CD4-positive, alpha-beta T cell (primary cell): ENCODE measurements around the gene CCDC9. TPM values are rescaled to one million over a fixed set of nuclear protein-coding genes. Genes with fewer than 3 reads are reported as not detected.

Source experiments
- ATAC-seq: fragments of 200-7000 bp; cut with Tn5 transposase; one replicate; pipeline ENCODE4 v1.10.0; 2022; ENCODE audit warnings: mild to moderate bottlenecking; ENCODE audit not compliant: poor library complexity
- CTCF ChIA-PET: fragments of 350-600 bp; sonication (Branson Sonifier 250); formaldehyde crosslinking; loops from one replicate; lab custom pipeline; 2021; ENCODE audit warnings: antibody characterized with exemption, inconsistent platforms; lab: Charles Lee
- POLR2A ChIA-PET: fragments of 350-600 bp; sonication (Branson Sonifier 250); formaldehyde crosslinking; loops from one replicate; lab custom pipeline; 2021; ENCODE audit warnings: antibody characterized with exemption, inconsistent platforms; lab: Charles Lee
- DNase-seq, 14 experiments: peaks; one replicate each; pipeline ENCODE4 v3.0.0-alpha.2; 2013 to 2020; ENCODE audit warnings: mixed read lengths in 2 of 14
- H3K27ac ChIP-seq, 2 donors: one replicate each; pipeline versions ENCODE4 v1.5.1 to v1.7.0; 2013; ENCODE audit warnings: low read length in 2 of 2, low read depth in 1 of 2, mild to moderate bottlenecking in 1 of 2
- H3K27me3 ChIP-seq, 2 experiments: 1 replicate in 1 of 2; 2 replicates in 1 of 2; pipeline versions ENCODE4 v1.6.1 to v1.7.0; 2013; ENCODE audit warnings: low read length in 2 of 2, control low read depth in 1 of 2, mild to moderate bottlenecking in 1 of 2, moderate library complexity in 1 of 2; ENCODE audit not compliant: insufficient read depth in 2 of 2, control insufficient read depth in 1 of 2
- H3K36me3 ChIP-seq: one replicate; pipeline ENCODE4 v1.6.1; 2013; ENCODE audit warnings: low read length, control low read depth; ENCODE audit not compliant: insufficient read depth
- H3K4me1 ChIP-seq: one replicate; pipeline ENCODE4 v1.6.1; 2013; ENCODE audit warnings: low read length, control low read depth; ENCODE audit not compliant: insufficient read depth
- H3K4me3 ChIP-seq: one replicate; pipeline ENCODE4 v1.5.1; 2013; ENCODE audit warnings: mild to moderate bottlenecking, low read length, moderate library complexity
- H3K9me3 ChIP-seq, 2 experiments: 1 replicate in 1 of 2; 2 replicates in 1 of 2; pipeline versions ENCODE4 v1.6.1 to v1.7.0; 2013; ENCODE audit warnings: low read length in 2 of 2, mild to moderate bottlenecking in 2 of 2, control low read depth in 1 of 2, moderate library complexity in 1 of 2; ENCODE audit not compliant: control insufficient read depth in 1 of 2, insufficient read depth in 1 of 2
- H3K27ac Mint-ChIP-seq: one replicate; pipeline ENCODE4 v1.8.0; 2020; ENCODE audit warnings: mixed read lengths
- H3K27me3 Mint-ChIP-seq: one replicate; pipeline ENCODE4 v1.8.0; 2021; ENCODE audit warnings: mixed read lengths
- H3K36me3 Mint-ChIP-seq: one replicate; pipeline ENCODE4 v1.8.0; 2021; ENCODE audit warnings: low read depth, mixed read lengths
- H3K4me1 Mint-ChIP-seq: one replicate; pipeline ENCODE4 v1.8.0; 2021; ENCODE audit warnings: low read depth, mixed read lengths
- H3K4me3 Mint-ChIP-seq: one replicate; pipeline ENCODE4 v1.8.0; 2020; ENCODE audit warnings: mild to moderate bottlenecking, mixed read lengths
- H3K9me3 Mint-ChIP-seq: one replicate; pipeline ENCODE4 v1.8.0; 2020; ENCODE audit warnings: mixed read lengths
- intact Hi-C, 2 experiments: fragments of 100-400 bp; cut with DNase I in 1 of 2; cut with micrococcal nuclease in 1 of 2; formaldehyde crosslinking; loops; one replicate each; pipeline versions ENCODE4 v1.15.1 to v1.9.0; 2023 to 2025; cut with DNase I, micrococcal nuclease
- polyA plus RNA-seq, 2 donors: library from polyadenylated mRNA; unstranded; fragments of 120-200 nt; gene quantifications; one replicate each; pipeline ENCODE4 v1.2.1, GENCODE V29; 2013
- total RNA-seq, 174 experiments: library from RNA in 2 of 174; stranded (reverse) in 2 of 174; gene quantifications; one replicate each; pipeline ENCODE4 v1.2.3 and lab custom pipeline; 2021 to 2026
- TF ChIP-seq, protein P1 (sequence below): fragments of 200-600 bp; IDR thresholded peaks from one replicate; pipeline ENCODE4 v1.8.0; 2022; ENCODE audit warnings: antibody characterized with exemption, mild to moderate bottlenecking

The CCDC9 gene
- 10 to 100 TPM; 68.5 to 74.3 TPM for total RNA-seq
- polyA plus RNA-seq (2013, experiment 1 of 2), result 21.5 TPM
- 27.9 TPM for polyA plus RNA-seq (2013, experiment 2 of 2)
- total RNA-seq (lab: John Stamatoyannopoulos, UW), result 13.0 to 79.4 (median 32.1) reads per million in 172 experiments

DNA sequence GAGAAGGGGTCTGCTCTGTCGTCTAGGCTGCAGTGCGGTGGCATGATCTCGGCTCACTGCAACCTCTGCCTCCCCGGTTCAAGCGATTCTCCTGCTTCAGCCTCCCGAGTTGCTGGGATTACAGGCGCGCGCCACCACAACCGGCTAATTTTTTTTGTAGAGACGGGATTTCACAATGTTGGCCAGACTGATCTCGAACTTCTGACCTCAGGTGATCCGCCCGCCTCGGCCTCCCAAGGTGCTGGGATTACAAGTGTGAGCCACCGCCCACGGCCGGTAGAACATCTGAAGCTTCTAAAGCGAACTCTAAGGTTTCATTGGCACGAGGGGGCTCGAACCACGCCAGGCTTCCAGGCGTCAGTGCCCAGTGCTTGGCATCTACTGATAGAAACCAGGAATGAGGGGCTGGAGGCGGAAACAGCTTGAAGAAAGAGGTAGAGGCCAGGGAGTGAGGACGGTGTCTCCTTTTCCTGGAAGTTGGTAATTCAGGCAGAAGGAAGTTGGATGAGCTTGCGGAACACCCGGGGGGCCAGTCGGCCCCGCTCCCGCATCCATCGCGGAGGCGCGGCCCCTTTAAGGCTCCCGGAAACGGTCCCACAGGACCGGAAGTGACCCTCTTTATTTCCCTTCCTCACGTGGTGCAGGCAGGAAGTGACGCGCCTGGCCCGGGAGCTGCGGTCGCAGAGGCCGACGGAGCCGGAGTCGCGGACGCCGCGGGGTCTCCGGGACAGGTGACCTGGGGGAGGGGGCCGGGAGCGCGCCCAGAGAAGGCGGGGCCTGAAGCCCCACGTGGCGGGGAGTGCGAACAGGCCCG lies at the start of gene CCDC9:
TSS of gene CCDC9 (plus strand) at position 647 of the 814 bp plus-strand sequence. CDS start 1,876 bp downstream, outside the sequence.
- TF ChIP-seq, protein P1, sequence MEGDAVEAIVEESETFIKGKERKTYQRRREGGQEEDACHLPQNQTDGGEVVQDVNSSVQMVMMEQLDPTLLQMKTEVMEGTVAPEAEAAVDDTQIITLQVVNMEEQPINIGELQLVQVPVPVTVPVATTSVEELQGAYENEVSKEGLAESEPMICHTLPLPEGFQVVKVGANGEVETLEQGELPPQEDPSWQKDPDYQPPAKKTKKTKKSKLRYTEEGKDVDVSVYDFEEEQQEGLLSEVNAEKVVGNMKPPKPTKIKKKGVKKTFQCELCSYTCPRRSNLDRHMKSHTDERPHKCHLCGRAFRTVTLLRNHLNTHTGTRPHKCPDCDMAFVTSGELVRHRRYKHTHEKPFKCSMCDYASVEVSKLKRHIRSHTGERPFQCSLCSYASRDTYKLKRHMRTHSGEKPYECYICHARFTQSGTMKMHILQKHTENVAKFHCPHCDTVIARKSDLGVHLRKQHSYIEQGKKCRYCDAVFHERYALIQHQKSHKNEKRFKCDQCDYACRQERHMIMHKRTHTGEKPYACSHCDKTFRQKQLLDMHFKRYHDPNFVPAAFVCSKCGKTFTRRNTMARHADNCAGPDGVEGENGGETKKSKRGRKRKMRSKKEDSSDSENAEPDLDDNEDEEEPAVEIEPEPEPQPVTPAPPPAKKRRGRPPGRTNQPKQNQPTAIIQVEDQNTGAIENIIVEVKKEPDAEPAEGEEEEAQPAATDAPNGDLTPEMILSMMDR, result no peak
- DNase-seq (peak; percentile 78 to 96 (median 87)), ATAC-seq (no peak)
- H3K4me1 ChIP-seq, result peaks cover 30% of the 10 kb centered on the region
- Mint-ChIP-seq H3K36me3 (peaks cover 48% of the 10 kb centered on the region), H3K27ac (peak within 1 kb of the TSS; percentile 97), H3K9me3 (no peaks in the 10 kb centered on the region), H3K4me3 (peak within 1 kb of the TSS; percentile 98), H3K27me3 (no peaks in the 10 kb centered on the region), H3K4me1 (peaks cover 39% of the 10 kb centered on the region)
- H3K4me3 ChIP-seq, result peak within 1 kb of the TSS; percentile 72
- ChIA-PET CTCF (interaction anchor here (0.8 to 2.4 kb wide), 6 partner anchors 8 to 106 kb away, joined by 3 to 17 read pairs (median 6); partner anchors contain the start of gene DHX34), POLR2A (interaction anchor here (0.6 to 2.7 kb wide), 23 partner anchors 9 to 344 kb away, joined by 3 to 124 read pairs (median 6); partner anchors contain the start of genes DHX34, INAFM1, MEIS3 and SAE1)
- intact Hi-C loops, result loop anchor here (1.0 to 10.0 kb wide), 5 partner anchors 19 to 471 kb away; partner anchors contain the start of genes AP2S1 (in 1 of the 2), ARHGAP35 (in 1 of the 2), BBC3 (in 1 of the 2) and INAFM1 (in 1 of the 2)
- H3K36me3 ChIP-seq, result peaks cover 30% of the 10 kb centered on the region
- peaks cover 0 to 7% of the 10 kb centered on the region in 2 experiments for H3K9me3 ChIP-seq
- H3K27ac ChIP-seq, result peak within 1 kb of the TSS; percentile 69 to 91
- H3K27me3 ChIP-seq, result no peaks in the 10 kb centered on the region

DNA sequence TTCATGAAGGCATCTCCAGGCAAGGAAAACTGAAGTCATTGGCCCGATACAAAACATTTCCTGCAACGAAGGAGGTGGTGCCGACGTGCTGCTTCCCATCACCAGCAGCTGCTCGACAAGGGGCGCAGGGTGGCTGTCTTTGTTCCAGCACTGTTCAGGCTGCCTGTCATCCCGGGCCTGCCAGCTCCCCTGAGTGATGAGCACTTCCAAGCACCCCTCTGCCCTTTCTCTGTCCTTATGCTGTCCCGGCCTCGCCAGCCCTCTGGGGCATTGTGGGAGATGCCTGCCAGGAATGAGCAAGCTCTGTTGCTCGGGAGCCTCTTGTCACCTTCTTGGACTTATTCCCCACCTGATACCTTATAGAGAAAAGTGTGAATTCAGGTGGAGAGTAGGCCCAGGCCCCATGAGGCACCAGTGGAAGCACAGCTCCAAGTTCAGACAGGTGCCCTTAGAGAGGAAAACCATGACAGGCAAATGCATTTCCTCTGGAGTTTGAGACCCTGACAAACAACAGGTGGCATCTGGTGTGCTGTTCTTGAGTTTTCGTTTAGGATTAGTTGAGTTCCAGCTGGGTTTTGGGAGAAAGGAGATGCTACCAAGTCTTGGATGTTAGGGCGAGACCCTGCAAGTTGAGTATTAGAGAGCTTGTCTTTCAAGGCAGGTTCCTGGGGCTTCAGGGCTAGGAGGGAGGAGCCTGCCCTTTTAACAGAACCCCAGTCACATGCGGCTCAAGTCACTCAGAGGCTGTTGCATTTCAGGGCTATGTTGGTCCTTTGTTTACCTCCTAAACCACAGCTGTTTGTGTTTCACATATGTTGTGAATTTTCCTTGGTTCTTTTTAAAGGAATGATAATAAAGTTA lies 46.8 kb upstream of the CCDC9 start:
- H3K27ac ChIP-seq, result peak overlapping the region in 1 of 2 donors; percentile 7
- DNase-seq, result no peak
- no peak overlapping the region for H3K27ac Mint-ChIP-seq
- ATAC-seq, result no peak
- H3K27me3 ChIP-seq, result no peaks in the 10 kb centered on the region
- ChIA-PET CTCF (interaction anchor here (1.2 to 7.4 kb wide), 12 partner anchors 7 to 196 kb away, joined by 3 to 204 read pairs (median 14); partner anchors contain the start of genes NPAS1 and SAE1), POLR2A (interaction anchor here (1.2 to 4.6 kb wide), 10 partner anchors 12 to 65 kb away, joined by 3 to 67 read pairs (median 12); partner anchors contain the start of genes CCDC9 and INAFM1)
- peaks cover 50% of the 10 kb centered on the region for H3K36me3 ChIP-seq
- no peaks in the 10 kb centered on the region for H3K27me3 Mint-ChIP-seq
- peaks cover 58% of the 10 kb centered on the region for H3K36me3 Mint-ChIP-seq
- TF ChIP-seq, protein P1, result no peak
- no peaks in the 10 kb centered on the region for H3K9me3 Mint-ChIP-seq
- H3K4me3 Mint-ChIP-seq, result no peak overlapping the region
- no peak overlapping the region for H3K4me3 ChIP-seq
- H3K9me3 ChIP-seq, result no peaks in the 10 kb centered on the region
- H3K4me1 ChIP-seq, result peaks cover 10% of the 10 kb centered on the region
- intact Hi-C loops, result loop anchor here (1.0 to 5.0 kb wide), 4 partner anchors 23 to 132 kb away; no protein-coding TSS in a partner anchor
- peaks cover 17% of the 10 kb centered on the region for H3K4me1 Mint-ChIP-seq
